HG03469 (cell line): ENCODE data around the gene NPPB.

Experiments
- ATAC-seq: cut with Tn5 transposase; IDR thresholded peaks from one replicate; pipeline ENCODE4 v1.9.1; 2021; ENCODE audit warnings: mild to moderate bottlenecking, moderate library complexity, moderate number of reproducible peaks; ENCODE audit not compliant: unreplicated experiment

Gene NPPB

GRCh38 chr1:11858968-11859871 lies 475 bp upstream of the NPPB start:
- ATAC-seq: no peak

GRCh38 chr1:11858158-11858557 lies 587 bp downstream of the NPPB start:
- no peak for ATAC-seq

GRCh38 chr1:11857164-11857851 lies 1.4 kb downstream of the NPPB start:
- no peak for ATAC-seq

GRCh38 chr1:11856698-11857097 lies 2.0 kb downstream of the NPPB start:
- ATAC-seq: no peak

GRCh38 chr1:11855430-11855829 lies 3.3 kb downstream of the NPPB start:
- ATAC-seq: no peak

GRCh38 chr1:11854519-11854918 lies 4.2 kb downstream of the NPPB start:
- ATAC-seq: no peak

GRCh38 chr1:11851180-11851579 lies 7.6 kb downstream of the NPPB start:
- ATAC-seq: no peak

GRCh38 chr1:11850156-11850555 lies 8.6 kb downstream of the NPPB start:
- no peak for ATAC-seq

- ATAC-seq: no peak
Measured at GRCh38 chr1:11848373-11848700, 10.4 kb downstream of the NPPB start.

GRCh38 chr1:11847667-11848372 lies 10.9 kb downstream of the NPPB start, which contains the start of gene NPPA:
Gene NPPA (minus strand): TSS chr1:11847783. CDS start chr1:11847684, 99 bp downstream.
- ATAC-seq: no peak

GRCh38 chr1:11845641-11846335 lies 13.0 kb downstream of the NPPB start:
- ATAC-seq: no peak

GRCh38 chr1:11842154-11843041 lies 16.3 kb downstream of the NPPB start:
- no peak for ATAC-seq

- ATAC-seq: no peak
Measured at GRCh38 chr1:11841245-11842153, 17.2 kb downstream of the NPPB start.

GRCh38 chr1:11839727-11840705 lies 18.7 kb downstream of the NPPB start:
- no peak for ATAC-seq

- no peak for ATAC-seq
Measured at GRCh38 chr1:11838349-11839272, 20.1 kb downstream of the NPPB start.

- ATAC-seq: no peak
Measured at GRCh38 chr1:11837767-11838348, 20.9 kb downstream of the NPPB start.
